HL-60/S4 (cell line): ENCODE data around the gene HEXD.
"Not testable (repeated sequence)": the region's sequence is repeated elsewhere in the genome, so short reads cannot be mapped to it uniquely, and the experiment has no call there.

ENCODE experiments used
- in situ Hi-C: fragments of 300-500 bp; cut with MboI; formaldehyde crosslinking; loops from 2 replicates; pipeline ENCODE4 v1.14.3; 2022; ENCODE audit warnings: low sequenced_read_pairs

The HEXD gene

DNA sequence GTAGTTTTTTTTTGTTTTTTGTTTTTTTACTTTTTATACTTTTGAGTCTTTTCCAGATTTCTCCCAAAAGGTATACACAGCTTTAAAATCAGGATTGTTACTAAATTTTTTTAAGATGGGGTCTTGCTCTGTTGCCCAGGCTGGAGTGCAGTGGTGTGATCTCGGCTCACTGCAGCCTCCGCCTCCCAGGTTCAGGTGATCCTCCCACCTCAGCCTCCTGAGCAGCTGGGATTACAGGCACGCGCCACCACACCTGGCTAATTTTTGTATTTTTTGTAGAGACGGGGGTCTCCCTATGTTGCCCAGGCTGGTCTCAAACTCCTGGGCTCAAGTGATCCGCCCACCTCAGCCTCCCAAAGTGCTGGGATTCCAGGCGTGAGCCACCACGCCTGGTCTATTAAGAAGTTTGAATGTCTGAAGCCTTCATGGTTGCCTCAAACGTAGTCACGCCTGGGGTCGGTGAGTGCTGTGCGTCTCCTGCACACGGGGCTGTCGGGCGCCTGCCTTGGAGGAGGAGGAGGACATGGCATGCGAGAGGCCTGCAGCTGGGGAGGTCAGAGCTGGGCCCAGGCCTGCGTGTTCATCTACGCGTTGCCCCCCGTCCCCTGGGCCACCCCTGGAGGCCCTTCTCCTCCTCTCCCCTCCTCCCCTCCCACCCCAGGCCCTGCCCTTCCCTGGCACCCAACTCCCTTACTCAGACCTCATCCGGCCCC is 35.8 kb upstream of the HEXD start:
- in situ Hi-C loops, result not testable (repeated sequence)

GRCh38 chr17:82382933-82383255 is 35.3 kb upstream of the HEXD start:
- in situ Hi-C loops, result no loop called here

- in situ Hi-C loops, result no loop called here
Observed at GRCh38 chr17:82383411-82383810, 34.7 kb upstream of the HEXD start.

DNA sequence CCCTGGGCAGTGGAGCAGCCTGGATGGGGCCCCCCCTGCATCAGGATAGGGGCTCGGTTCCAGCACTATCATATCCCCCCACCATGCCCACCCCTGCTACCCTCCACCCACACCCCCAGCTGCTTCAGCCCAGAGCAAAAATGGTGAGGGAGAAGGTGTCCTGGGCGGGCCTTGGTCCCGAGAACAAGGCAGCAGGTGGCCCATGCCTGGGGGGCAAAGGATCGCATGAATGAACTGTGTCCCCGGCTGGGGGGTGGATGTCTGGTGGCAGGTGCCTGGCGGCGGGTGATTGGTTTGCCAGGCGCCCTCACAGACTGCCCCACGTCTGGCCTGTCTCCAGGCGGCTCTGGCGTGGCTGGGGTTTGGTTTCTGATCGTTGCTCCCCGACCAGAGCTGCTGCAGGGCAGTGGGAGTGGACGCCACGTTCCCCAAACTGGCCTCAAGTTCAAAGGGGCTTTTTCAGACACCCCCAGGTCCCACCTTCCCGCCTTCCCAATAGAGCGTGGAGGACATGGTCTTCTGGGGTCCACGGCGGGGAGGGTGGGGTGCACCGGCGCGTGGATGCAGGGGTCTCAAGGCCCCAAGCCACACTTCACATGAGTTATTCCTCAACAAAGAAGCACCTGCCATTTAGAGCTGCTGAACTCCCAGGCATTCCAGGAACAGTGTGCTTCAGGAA is 34.0 kb upstream of the HEXD start:
- in situ Hi-C loops, result no loop called here

DNA sequence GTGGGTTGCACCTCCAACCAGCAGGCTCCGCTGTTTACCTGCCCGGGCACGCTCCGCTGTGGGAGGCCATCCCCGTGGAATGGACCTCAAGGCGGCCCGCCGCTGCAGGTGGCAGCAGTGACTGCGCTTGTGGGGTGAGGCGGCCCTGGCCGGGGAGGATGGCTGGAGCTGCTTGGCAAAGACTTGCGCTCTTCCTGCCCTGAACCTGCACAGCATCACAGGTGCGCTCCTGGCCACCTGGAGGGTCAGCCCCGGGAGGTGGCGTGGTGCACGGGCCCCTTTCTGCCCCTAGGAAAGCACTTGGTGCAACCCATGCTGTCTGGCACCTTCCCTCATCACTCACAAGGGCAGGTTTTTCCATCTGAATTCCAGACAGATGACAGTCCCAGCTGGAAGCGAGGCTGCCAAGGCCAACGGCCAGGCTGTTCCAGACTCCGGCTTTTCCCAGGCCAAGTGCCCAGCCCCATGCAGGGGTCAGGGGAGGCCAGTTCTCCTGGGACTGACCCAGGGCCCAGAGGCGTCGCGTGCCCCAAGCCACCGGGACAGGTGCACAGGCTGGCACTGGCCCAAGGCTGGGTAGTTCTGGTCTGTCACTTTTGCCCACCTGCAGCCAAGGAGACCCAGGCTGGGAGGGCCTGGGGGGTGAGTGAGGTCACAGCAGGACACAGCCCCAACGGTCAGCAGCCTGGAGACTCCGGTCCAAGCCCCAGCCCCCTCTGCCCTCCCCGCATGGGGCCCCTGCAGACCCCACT is 33.2 kb upstream of the HEXD start:
- in situ Hi-C loops, result no loop called here

GRCh38 chr17:82385559-82386254 is 32.4 kb upstream of the HEXD start:
- in situ Hi-C loops, result no loop called here

- in situ Hi-C loops, result no loop called here
Observed at GRCh38 chr17:82386255-82386831, 31.8 kb upstream of the HEXD start.

GRCh38 chr17:82386881-82387704 is 31.1 kb upstream of the HEXD start:
- in situ Hi-C loops, result no loop called here

DNA sequence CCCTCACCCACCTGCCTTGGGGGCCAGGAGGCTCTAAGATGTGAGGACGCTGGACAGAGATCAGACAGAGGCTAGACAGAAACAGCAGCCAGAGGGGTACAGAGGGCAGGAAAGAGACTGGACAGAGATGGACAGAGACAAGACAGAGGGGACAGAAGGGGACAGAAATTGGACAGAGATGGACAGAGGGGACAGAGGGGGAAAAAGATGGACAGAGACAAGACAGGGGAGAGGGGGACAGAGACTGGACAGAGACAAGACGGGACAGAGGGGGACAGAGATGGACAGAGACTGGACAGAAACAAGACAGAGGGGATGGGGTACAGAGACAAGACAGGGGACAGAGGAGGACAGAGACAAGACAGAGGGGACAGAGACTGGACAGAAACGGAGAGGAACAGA is 30.4 kb upstream of the HEXD start:
- in situ Hi-C loops, result no loop called here

- in situ Hi-C loops, result no loop called here
Observed at GRCh38 chr17:82388223-82388921, 29.8 kb upstream of the HEXD start.

GRCh38 chr17:82388922-82389283 is 29.2 kb upstream of the HEXD start:
- in situ Hi-C loops, result no loop called here

- in situ Hi-C loops, result no loop called here
Observed at GRCh38 chr17:82389379-82389778, 28.8 kb upstream of the HEXD start.

GRCh38 chr17:82390015-82390859 is 27.9 kb upstream of the HEXD start:
- in situ Hi-C loops, result no loop called here

DNA sequence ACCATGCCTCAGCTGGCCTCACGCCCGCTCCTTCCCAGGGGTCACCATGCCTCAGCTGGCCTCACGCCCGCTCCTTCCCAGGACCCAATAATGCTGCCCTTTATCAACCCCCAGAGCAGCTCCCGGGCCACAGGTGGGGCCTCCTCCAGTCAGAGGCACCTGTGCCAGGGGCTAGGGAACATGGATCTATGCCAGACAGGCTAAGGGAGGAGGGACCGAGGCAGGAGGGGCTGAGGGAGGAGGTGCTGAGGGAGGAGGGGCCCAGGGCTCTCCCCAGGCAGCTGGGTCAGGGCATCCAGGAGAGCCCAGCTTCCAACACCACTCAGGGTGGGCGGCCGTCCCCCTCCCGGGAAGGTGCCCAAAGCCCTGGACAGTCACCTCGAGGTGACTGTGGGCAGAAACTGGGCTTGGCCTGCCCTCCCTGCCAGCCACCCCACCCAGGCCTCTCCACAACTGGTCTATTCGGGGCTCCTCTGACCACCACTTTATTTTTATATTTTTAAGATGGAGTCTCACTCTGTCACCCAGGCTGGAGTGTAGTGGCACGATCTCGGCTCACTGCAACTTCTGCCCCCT is 27.2 kb upstream of the HEXD start:
- in situ Hi-C loops, result no loop called here

GRCh38 chr17:82391496-82392066 is 26.6 kb upstream of the HEXD start:
- in situ Hi-C loops, result no loop called here

- in situ Hi-C loops, result no loop called here
Observed at GRCh38 chr17:82392209-82392920, 25.8 kb upstream of the HEXD start.

DNA sequence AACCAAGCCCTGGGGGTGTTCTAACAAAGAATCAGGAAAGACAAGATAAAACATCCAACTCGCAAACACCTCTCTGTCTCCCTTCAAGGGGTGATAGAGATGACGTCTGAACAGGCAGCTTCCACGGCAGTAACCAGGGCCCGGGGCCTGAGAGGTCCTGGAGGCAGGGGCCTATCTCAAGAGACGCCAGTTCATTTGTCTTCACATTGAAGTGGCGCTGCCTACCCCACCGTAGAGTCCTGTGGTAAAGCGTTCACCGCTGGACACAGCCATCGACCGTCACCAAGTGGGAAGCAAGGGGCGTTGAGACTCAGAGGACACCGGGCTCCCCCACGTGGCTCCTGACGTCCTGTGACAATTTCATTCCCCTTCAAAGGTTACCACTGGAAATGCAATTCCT is 25.2 kb upstream of the HEXD start:
- in situ Hi-C loops, result no loop called here

DNA sequence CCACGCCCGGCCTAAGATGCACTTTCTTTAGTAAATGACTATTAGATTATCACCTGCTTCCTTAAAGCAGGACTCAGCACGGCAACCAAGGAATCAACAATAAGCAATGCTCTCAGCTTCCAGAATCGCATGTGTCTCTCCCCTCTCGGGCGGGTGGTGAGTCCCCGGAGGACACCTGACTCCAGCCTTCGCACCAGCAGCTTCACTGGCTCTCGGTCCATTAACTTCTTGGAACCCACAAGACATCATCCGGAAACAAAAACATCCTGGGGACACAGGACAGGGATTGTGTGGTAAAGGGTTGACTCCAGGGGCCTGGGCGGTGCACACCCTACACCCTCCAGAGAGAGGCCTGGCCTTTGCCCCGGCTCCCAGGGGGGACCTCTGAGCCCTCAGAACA is 23.9 kb upstream of the HEXD start:
- in situ Hi-C loops, result no loop called here
